HEK293 (cell line): ENCODE measurements around the gene THYN1.

ENCODE experiments used
- CTCF ChIA-PET: fragments of 350-600 bp; formaldehyde crosslinking; extraction: SDS; loops from one replicate; lab custom pipeline; 2021; ENCODE audit warnings: antibody characterized with exemption; lab: Yijun Ruan, JAX
- POLR2A ChIA-PET: fragments of 300-600 bp; formaldehyde crosslinking; extraction: SDS; loops from one replicate; lab custom pipeline; 2020; ENCODE audit warnings: antibody characterized with exemption, inconsistent platforms; lab: Yijun Ruan, JAX
- H3K27ac ChIP-seq: fragments of 200-500 bp; sonication (Bioruptor generic); 2 replicates; pipeline ENCODE4 v1.5.1; 2014; ENCODE audit warnings: low read depth, low read length, control low read depth, inconsistent platforms; ENCODE audit errors: extremely low read depth
- H3K36me3 ChIP-seq, 2 experiments: fragments of 200-500 bp in 1 of 2; sonication (Bioruptor generic) in 1 of 2; 1 replicate in 1 of 2; 2 replicates in 1 of 2; pipeline ENCODE4 v1.5.1; 2014 to 2017; ENCODE audit warnings: inconsistent platforms in 2 of 2, low read length in 2 of 2; ENCODE audit not compliant: control insufficient read depth in 2 of 2, insufficient read depth in 1 of 2
- H3K4me1 ChIP-seq: fragments of 200-500 bp; sonication (Bioruptor generic); 2 replicates; pipeline ENCODE4 v1.5.1; 2014; ENCODE audit warnings: mild to moderate bottlenecking, low read length, inconsistent platforms; ENCODE audit not compliant: control insufficient read depth, insufficient read depth
- H3K4me3 ChIP-seq: 2 replicates; pipeline ENCODE4 v1.5.1; 2011; ENCODE audit warnings: low read depth, mild to moderate bottlenecking, control low read depth, low read length, moderate library complexity
- H3K9me3 ChIP-seq: fragments of 200-500 bp; sonication (Bioruptor generic); 2 replicates; pipeline ENCODE4 v1.5.1; 2014; ENCODE audit warnings: low read depth, low read length, inconsistent platforms; ENCODE audit not compliant: control insufficient read depth, insufficient read depth
- ATF2 ChIP-seq: fragments of 450-650 bp; formaldehyde crosslinking; IDR thresholded peaks from 2 replicates; pipeline ENCODE4 v1.5.1; 2016; ENCODE audit warnings: missing biosample characterization, missing genetic modification characterization, low read depth
- ELK4 ChIP-seq: IDR thresholded peaks from 2 replicates; pipeline ENCODE4 v1.6.1; 2011; ENCODE audit warnings: mild to moderate bottlenecking, low read depth, low read length, borderline replicate concordance
- FEZF1 ChIP-seq: fragments of 450-650 bp; formaldehyde crosslinking; IDR thresholded peaks from 2 replicates; pipeline ENCODE4 v1.5.1; 2016; ENCODE audit warnings: missing biosample characterization, missing genetic modification characterization
- KLF16 ChIP-seq: fragments of 450-650 bp; formaldehyde crosslinking; IDR thresholded peaks from 2 replicates; pipeline ENCODE4 v1.5.1; 2017; ENCODE audit warnings: missing biosample characterization, missing genetic modification characterization
- MYNN ChIP-seq: fragments of 450-650 bp; formaldehyde crosslinking; IDR thresholded peaks from 2 replicates; pipeline ENCODE4 v1.5.1; 2016; ENCODE audit warnings: missing biosample characterization, missing genetic modification characterization, borderline replicate concordance
- PBX3 ChIP-seq: sonication (generic); formaldehyde crosslinking; IDR thresholded peaks from 2 replicates; pipeline ENCODE4 v1.8.1; 2022; ENCODE audit warnings: mild to moderate bottlenecking, moderate library complexity, missing genetic modification reagents
- PRDM4 ChIP-seq: fragments of 450-650 bp; formaldehyde crosslinking; IDR thresholded peaks from 2 replicates; pipeline ENCODE4 v1.5.1; 2017; ENCODE audit warnings: missing biosample characterization, missing genetic modification characterization
- SCRT2 ChIP-seq: fragments of 450-650 bp; formaldehyde crosslinking; IDR thresholded peaks from 2 replicates; pipeline ENCODE4 v1.5.1; 2016; ENCODE audit warnings: missing biosample characterization, missing genetic modification characterization
- YY2 ChIP-seq: fragments of 450-650 bp; formaldehyde crosslinking; IDR thresholded peaks from 2 replicates; pipeline ENCODE4 v1.5.1; 2016; ENCODE audit warnings: missing biosample characterization, missing genetic modification characterization
- ZBTB44 ChIP-seq: fragments of 450-650 bp; IDR thresholded peaks from 2 replicates; pipeline ENCODE4 v1.5.1; 2018; ENCODE audit warnings: missing biosample characterization, mild to moderate bottlenecking, missing genetic modification characterization
- ZBTB48 ChIP-seq: fragments of 450-650 bp; formaldehyde crosslinking; IDR thresholded peaks from 2 replicates; pipeline ENCODE4 v1.5.1; 2016; ENCODE audit warnings: missing biosample characterization, missing genetic modification characterization
- ZFHX2 ChIP-seq: fragments of 450-650 bp; formaldehyde crosslinking; conservative IDR thresholded peaks from 2 replicates; pipeline ENCODE4 v1.5.1; 2016; ENCODE audit warnings: missing biosample characterization, missing genetic modification characterization
- ZNF10 ChIP-seq: fragments of 450-650 bp; formaldehyde crosslinking; IDR thresholded peaks from 2 replicates; pipeline ENCODE4 v1.5.1; 2017; ENCODE audit warnings: missing biosample characterization, missing genetic modification characterization
- ZNF121 ChIP-seq: fragments of 450-650 bp; formaldehyde crosslinking; IDR thresholded peaks from 2 replicates; pipeline ENCODE4 v1.5.1; 2016; ENCODE audit warnings: missing biosample characterization, missing genetic modification characterization
- ZNF202 ChIP-seq: fragments of 450-650 bp; formaldehyde crosslinking; IDR thresholded peaks from 2 replicates; pipeline ENCODE4 v1.5.1; 2016; ENCODE audit warnings: missing biosample characterization, missing genetic modification characterization, borderline replicate concordance
- ZNF302 ChIP-seq: fragments of 450-650 bp; formaldehyde crosslinking; IDR thresholded peaks from 2 replicates; pipeline ENCODE4 v1.5.1; 2016; ENCODE audit warnings: missing biosample characterization, missing genetic modification characterization, low read depth
- ZNF341 ChIP-seq: fragments of 450-650 bp; formaldehyde crosslinking; IDR thresholded peaks from 2 replicates; pipeline ENCODE4; 2016; ENCODE audit warnings: low read depth, missing biosample characterization, missing genetic modification characterization
- ZNF423 ChIP-seq: fragments of 450-650 bp; formaldehyde crosslinking; IDR thresholded peaks from 2 replicates; pipeline ENCODE4 v1.5.1; 2016; ENCODE audit warnings: missing biosample characterization, missing genetic modification characterization
- ZNF585B ChIP-seq: fragments of 450-650 bp; formaldehyde crosslinking; IDR thresholded peaks from 2 replicates; pipeline ENCODE4 v1.5.1; 2016; ENCODE audit warnings: missing biosample characterization, missing genetic modification characterization
- ZNF701 ChIP-seq: fragments of 450-650 bp; formaldehyde crosslinking; IDR thresholded peaks from 2 replicates; pipeline ENCODE4 v1.5.1; 2016; ENCODE audit warnings: missing biosample characterization, missing genetic modification characterization
- ZNF792 ChIP-seq: fragments of 450-650 bp; formaldehyde crosslinking; IDR thresholded peaks from 2 replicates; pipeline ENCODE4 v1.5.1; 2016; ENCODE audit warnings: missing biosample characterization, missing genetic modification characterization
- ZSCAN30 ChIP-seq: fragments of 450-650 bp; IDR thresholded peaks from 2 replicates; pipeline ENCODE4 v1.5.1; 2018; ENCODE audit warnings: missing biosample characterization, mild to moderate bottlenecking, missing genetic modification characterization, moderate library complexity
- TF ChIP-seq, protein P1 (sequence below): fragments of 450-650 bp; formaldehyde crosslinking; IDR thresholded peaks from 2 replicates; pipeline ENCODE4 v1.5.1; 2016; ENCODE audit warnings: missing biosample characterization, missing genetic modification characterization
- TF ChIP-seq, protein P2 (sequence below): fragments of 450-650 bp; formaldehyde crosslinking; optimal IDR thresholded peaks from 2 replicates; pipeline ENCODE3; 2016; ENCODE audit warnings: missing biosample characterization, mild to moderate bottlenecking, missing genetic modification characterization
- TF ChIP-seq, protein P3 (sequence below): fragments of 450-650 bp; formaldehyde crosslinking; IDR thresholded peaks from 2 replicates; pipeline ENCODE4 v1.5.1; 2016; ENCODE audit warnings: missing biosample characterization, missing genetic modification characterization

The THYN1 gene

DNA sequence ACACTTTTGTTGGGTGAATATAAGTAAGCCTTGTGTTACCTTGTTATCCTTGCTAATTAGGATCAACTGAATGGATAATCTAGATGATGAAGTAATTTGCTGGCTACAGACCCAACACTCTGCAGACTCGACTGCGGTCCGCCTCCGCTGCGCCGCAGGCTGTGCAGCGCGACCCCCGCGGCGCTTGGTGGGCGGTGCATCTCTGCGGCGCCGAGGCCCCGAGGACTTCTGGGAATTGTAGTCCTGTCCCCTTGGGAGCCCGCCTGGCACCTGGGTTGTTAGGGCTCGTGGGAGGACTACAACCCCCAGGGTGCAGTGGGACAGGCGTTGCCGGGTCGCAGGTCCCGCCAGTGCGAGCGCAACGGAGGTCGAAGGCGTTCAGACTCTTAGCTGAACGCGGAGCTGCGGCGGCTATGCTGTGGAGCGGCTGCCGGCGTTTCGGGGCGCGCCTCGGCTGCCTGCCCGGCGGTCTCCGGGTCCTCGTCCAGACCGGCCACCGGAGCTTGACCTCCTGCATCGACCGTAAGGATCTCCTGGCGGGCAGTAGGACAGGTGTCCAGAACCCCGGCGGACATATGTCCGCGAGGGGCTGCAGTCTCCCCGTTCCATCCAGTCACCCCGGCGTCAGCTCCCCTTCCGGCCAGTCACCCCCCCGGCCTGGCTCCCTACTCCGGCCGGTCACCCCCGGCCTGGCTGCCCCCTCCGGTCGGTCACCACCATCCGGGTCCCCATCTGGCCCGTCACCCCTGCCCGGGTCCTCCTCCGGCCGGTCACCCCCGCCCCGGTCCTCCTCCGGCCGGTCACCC is at the start of gene THYN1, which contains the start of gene ACAD8 (continued):
- TF ChIP-seq, protein P1, sequence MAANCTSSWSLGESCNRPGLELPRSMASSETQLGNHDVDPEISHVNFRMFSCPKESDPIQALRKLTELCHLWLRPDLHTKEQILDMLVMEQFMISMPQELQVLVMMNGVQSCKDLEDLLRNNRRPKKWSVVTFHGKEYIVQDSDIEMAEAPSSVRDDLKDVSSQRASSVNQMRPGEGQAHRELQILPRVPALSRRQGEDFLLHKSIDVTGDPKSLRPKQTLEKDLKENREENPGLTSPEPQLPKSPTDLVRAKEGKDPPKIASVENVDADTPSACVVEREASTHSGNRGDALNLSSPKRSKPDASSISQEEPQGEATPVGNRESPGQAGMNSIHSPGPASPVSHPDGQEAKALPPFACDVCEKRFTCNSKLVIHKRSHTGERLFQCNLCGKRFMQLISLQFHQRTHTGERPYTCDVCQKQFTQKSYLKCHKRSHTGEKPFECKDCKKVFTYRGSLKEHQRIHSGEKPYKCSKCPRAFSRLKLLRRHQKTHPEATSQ (tag by site-specific recombination), result no peak
- TF ChIP-seq ZFHX2 (tag by site-specific recombination), result peak; percentile 86
- TF ChIP-seq ZSCAN30 (tag by site-specific recombination), result peak; percentile 8; the same call in 1 of the 2 replicates
- TF ChIP-seq, protein P2, sequence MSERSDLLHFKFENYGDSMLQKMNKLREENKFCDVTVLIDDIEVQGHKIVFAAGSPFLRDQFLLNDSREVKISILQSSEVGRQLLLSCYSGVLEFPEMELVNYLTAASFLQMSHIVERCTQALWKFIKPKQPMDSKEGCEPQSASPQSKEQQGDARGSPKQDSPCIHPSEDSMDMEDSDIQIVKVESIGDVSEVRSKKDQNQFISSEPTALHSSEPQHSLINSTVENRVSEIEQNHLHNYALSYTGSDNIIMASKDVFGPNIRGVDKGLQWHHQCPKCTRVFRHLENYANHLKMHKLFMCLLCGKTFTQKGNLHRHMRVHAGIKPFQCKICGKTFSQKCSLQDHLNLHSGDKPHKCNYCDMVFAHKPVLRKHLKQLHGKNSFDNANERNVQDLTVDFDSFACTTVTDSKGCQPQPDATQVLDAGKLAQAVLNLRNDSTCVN (tag by site-specific recombination), result peak; percentile 90
- peak; percentile 96 for TF ChIP-seq ZBTB44
- peak; percentile 83 for TF ChIP-seq KLF16 (tag by site-specific recombination)
- no peak for TF ChIP-seq ZNF121 (tag by site-specific recombination)
- no peak for TF ChIP-seq ZBTB48 (tag by site-specific recombination)
- no peak for TF ChIP-seq ZNF792
- TF ChIP-seq, protein P3, sequence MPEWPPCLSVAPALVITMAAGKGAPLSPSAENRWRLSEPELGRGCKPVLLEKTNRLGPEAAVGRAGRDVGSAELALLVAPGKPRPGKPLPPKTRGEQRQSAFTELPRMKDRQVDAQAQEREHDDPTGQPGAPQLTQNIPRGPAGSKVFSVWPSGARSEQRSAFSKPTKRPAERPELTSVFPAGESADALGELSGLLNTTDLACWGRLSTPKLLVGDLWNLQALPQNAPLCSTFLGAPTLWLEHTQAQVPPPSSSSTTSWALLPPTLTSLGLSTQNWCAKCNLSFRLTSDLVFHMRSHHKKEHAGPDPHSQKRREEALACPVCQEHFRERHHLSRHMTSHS (tag by site-specific recombination), result no peak
- no peak for TF ChIP-seq ZNF302 (tag by site-specific recombination)
- no peak for TF ChIP-seq PRDM4 (tag by site-specific recombination)
- TF ChIP-seq ZNF341, result 0 out of 2 replicates have a peak, but pooled peaks have one; percentile 24
- no peak for TF ChIP-seq ZNF423

- Histone ChIP-seq H3K27ac (no peak overlapping the region), H3K9me3 (no peaks in the 10 kb centered on the region), H3K4me1 (no peaks in the 10 kb centered on the region), H3K36me3 (no peaks in the 10 kb centered on the region), H3K4me3 (no peak overlapping the region)
- POLR2A ChIA-PET, result no interaction called here
- CTCF ChIA-PET, result no interaction called here
- no peak for TF ChIP-seq MYNN
- no peak for TF ChIP-seq ELK4
- TF ChIP-seq ZNF10 (tag by site-specific recombination), result no peak
- TF ChIP-seq ZNF701 (tag by site-specific recombination), result no peak
- no peak for TF ChIP-seq YY2 (tag by site-specific recombination)
- TF ChIP-seq SCRT2, result no peak
- no peak for TF ChIP-seq ZNF585B (tag by site-specific recombination)
- TF ChIP-seq FEZF1 (tag by site-specific recombination), result no peak
- no peak for TF ChIP-seq ATF2 (tag by site-specific recombination)
- no peak for TF ChIP-seq ZNF202 (tag by site-specific recombination)
- TF ChIP-seq PBX3 (CRISPR knock-in tag), result no peak
Measured at GRCh38 chr11:134294664-134295063, 41.5 kb upstream of the THYN1 start.
